ENCODE results near the gene NAALADL2.

NAALADL2 gene

DNA sequence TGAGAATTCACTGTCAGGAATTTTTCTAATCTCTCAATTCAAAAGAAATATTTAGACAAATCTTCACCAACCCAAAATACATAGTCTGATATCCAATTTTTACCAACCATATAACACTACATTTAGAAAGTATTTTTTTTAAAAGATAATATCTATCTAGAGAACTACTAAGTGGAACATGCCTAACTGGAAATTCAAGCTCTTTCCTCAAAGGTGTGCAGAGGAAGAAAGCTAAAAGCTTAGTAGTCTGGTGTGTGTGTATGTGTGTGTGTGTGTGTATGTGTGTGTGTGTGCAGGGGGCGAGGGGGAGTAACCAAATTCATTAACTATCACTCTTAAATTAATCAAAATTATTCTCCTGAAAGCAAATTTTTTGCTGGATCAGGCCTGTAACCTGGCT is 797.3 kb downstream of the NAALADL2 start:
- DNase-seq (ENCODE audit: low read depth in 2 of 2) = no peak

DNA sequence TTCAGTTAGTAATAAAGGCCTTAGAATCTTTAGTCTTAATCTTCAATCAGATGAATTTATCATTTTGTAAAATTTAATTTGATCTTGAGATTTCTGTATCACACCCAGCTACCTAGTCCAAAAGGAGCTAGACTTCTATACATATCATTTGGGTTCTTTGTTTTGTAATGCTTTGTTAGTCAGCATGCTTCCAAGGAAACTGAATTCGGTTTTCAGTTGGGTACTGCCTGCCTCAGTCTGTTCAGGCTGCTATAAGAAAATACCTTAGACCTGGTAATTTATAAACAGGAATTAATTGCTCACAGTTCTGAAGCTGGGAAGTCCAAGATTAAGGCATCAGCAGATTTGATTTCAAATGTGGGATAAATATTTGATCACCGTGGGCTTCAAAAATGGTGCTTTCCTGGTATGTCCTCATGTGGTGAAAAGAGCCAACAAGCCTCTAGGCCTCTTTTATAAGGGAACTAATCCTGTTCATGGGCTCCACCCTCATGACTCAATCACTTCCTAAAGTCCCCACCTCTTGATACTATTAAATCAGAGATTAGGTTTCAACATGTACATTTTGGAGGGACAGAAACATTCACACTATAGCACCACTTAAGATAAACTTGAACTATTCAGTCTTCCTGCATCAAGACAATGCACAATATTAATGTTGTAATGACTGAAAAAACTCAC is 800.7 kb downstream of the NAALADL2 start:
- DNase-seq (ENCODE audit: low read depth in 2 of 2) = no peak

GRCh38 chr3:175662815-175663214 is 803.7 kb downstream of the NAALADL2 start:
- DNase-seq (ENCODE audit: low read depth in 2 of 2) = no peak

- DNase-seq (ENCODE audit: low read depth in 2 of 2) = no peak
Measured at GRCh38 chr3:175664911-175665310, 805.8 kb downstream of the NAALADL2 start.

DNA sequence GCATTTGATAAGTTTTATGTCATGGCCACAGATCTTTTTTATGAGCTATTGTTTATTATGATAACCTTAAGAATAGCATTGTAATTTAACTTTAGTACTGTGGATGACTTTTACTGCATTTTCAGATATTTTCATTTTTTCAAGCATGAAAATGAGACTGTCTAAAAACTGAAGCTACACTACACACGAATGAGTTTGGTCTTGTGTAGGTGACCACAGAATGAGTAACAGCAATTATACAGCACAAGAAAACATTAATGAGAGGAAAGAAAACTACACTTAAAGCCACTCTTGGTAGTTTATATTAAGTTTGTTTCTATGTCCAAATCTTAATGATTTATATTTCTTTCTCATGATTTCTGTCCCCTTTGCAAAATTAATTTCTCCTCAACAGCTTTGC is 809.2 kb downstream of the NAALADL2 start:
- no peak for DNase-seq (ENCODE audit: low read depth in 2 of 2)

DNA sequence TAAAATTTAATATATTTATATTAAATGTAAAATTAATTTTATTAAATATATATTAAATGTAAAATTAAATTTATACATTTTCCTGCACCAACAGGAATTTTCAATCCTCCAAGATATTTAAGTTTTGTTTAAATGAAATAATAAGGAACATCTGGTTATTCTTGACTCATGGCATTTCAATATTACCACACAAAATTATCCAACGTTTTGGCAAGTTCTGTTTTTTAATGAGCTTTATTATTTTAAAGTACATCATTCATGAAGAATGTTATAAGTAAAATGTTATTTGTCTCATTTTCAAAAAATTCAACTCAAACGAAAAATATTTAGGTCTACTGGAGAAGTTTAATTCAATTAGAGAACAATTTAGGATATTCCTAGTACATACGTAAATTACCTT is 811.4 kb downstream of the NAALADL2 start:
- DNase-seq (ENCODE audit: low read depth in 2 of 2) = no peak

DNA sequence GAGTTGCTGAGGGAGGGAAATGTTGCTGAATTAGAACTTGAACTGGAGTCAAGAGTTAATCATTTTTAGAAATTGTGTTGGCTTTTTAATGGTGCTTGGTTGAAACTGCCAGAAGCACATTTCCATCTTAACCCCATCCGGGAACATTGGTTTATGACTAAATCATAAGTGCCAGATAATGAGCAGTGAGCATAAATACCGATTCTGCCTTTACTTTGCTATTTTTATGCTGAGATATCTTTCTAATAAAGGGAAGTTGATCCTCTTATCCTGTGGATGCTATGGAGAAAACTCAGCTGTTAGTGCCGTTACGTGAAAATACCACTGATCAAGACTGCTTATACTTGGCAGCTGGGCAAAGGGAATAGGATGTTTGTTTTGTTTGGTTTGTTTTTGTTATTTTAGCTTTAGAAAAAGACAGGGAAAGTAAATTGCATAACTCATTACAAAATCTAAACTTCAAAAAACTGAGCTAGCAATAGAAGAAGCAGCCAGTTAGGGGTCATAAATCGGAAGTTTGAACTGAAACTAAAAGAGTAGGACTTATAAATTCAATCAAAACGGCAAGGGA is 813.1 kb downstream of the NAALADL2 start:
- no peak for DNase-seq (ENCODE audit: low read depth in 2 of 2)

- no peak for DNase-seq (ENCODE audit: low read depth in 2 of 2)
Measured at GRCh38 chr3:175679568-175679967, 820.4 kb downstream of the NAALADL2 start.

DNA sequence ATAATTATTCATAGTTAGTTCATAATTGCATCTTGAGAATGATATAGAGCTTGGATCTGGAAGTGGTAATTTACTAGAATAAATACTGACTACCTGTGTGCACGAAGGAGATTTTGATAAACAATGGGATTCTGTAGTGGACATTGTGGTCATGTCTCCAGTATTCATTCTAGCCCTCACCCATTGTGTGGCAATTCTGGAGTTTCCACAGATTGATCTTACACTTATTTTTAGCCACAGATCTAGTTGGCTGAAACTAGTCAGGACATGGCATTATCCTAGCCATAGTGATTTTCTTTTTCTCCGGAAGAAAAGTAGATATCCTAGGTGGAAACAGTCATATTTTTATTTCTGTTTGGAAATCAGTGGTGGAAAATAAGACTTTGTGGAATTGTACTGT is 833.1 kb downstream of the NAALADL2 start:
- DNase-seq (ENCODE audit: low read depth in 2 of 2) = no peak

DNA sequence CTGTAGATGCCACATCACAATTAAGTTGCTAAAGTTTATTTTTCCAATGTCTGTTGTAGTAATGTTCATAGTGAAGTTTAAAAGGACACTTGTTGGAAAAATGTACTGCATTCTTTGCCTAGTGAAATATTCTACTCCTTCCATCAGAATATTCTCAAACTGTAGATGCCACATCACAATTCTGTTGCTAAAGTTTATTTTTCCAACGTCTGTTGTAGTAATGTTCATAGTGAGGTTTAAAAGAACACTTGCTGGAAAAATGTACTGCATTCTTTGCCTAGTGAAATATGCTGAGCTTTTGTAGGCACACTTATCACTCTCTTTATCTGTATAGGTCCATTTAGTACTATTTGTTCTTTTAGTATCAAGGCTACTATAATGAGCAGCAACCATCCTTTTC is 836.1 kb downstream of the NAALADL2 start:
- no peak for DNase-seq (ENCODE audit: low read depth in 2 of 2)

DNA sequence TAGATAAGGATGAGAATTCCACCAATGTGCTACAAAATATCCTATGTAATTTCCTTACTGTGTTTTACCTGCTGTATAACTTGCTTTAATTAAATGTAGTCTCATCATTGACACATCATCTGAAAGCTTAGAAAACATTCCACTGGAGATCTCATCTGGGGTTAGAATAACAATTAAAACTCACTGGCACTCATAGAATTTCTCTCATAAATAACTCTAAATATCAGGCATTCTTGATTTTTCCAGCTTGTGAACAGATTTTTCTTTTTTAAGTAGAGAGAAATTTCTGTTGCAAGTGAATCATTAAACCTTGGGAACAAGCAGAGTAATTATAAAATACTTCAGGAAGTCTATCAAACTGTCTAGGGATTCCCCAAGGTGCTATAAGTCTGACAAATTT is 843.8 kb downstream of the NAALADL2 start:
- no peak for DNase-seq (ENCODE audit: low read depth in 2 of 2)

GRCh38 chr3:175704366-175705055 is 845.4 kb downstream of the NAALADL2 start:
- DNase-seq (ENCODE audit: low read depth in 2 of 2) = no peak

DNA sequence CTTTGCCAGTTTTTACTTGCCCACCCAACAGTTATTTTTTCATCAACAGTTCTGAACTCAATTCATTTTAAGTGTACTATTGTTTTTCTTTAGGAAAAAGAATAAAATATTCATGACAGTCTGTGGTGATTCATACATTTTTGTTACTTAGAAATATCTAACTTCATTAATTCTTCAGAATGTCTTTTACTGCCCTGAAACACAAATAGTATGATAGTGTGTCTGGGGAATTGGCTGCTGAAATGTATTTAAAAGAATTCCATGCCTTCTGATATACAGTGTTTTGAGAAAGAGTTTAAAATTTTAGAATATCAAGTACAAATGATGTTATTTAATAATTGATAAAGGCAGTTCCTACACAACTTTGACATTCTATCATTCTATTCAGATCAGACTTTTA is 854.1 kb downstream of the NAALADL2 start:
- DNase-seq (ENCODE audit: low read depth in 2 of 2) = no peak

DNA sequence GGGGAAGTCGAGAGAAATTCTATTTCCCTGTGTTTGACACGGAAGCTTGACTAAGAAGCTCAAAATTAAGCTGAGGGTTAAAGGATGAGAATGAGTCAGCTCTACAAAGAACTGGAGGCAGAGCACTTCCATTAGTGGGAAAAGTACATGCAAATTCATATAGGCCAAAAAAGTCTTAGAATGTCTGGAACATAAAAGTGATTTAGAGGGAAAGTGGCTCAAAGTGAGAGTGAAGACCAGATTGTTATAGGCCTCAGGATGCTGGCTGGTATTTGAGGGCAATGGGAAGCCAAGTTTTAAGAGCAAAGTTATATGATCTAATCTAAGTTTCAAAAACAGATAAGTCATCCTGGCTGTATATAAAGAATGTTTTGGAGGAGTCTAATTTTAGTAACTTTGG is 857.3 kb downstream of the NAALADL2 start:
- no peak for DNase-seq (ENCODE audit: low read depth in 2 of 2)

DNA sequence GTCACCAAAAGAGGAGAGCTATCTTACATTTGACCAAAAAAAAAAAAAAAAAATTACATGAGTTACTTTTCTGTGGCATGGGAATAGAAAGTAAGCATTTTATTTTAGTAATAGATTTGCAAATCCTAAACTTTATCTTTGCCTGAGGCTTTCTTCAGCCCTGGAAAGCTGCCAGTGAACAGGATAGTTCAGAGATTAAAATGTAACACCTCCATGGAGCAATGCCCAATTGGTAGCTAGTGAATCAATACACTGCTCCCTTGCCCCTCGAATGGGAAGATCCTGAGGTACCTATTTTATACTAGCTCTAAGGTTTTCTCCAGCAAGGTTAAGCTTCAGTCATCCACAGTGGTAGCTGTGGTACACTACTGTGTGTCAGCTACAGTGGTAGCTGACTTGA is 867.1 kb downstream of the NAALADL2 start:
- DNase-seq (ENCODE audit: low read depth in 2 of 2) = no peak

DNA sequence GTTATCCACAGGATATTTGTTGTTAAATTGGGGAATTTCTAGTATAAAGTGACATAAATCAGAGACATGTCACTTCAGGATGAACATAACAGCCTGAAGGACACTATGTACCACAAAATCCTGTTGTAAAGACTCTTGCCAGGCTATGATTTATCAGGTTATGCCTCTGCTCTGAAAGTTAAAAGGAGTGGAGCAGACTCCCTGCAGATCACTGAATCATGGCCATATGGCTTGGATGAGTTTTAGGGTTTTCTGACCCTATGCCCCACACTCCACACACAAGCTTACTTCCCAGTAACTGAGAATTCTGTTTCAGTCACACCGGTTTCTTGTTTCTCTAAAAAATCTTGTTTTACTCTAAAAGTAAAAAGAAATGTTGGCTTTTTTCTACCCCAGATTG is 869.4 kb downstream of the NAALADL2 start:
- DNase-seq (ENCODE audit: low read depth in 2 of 2) = no peak

GRCh38 chr3:175729466-175729865 is 870.3 kb downstream of the NAALADL2 start:
- DNase-seq (ENCODE audit: low read depth in 2 of 2) = no peak

DNA sequence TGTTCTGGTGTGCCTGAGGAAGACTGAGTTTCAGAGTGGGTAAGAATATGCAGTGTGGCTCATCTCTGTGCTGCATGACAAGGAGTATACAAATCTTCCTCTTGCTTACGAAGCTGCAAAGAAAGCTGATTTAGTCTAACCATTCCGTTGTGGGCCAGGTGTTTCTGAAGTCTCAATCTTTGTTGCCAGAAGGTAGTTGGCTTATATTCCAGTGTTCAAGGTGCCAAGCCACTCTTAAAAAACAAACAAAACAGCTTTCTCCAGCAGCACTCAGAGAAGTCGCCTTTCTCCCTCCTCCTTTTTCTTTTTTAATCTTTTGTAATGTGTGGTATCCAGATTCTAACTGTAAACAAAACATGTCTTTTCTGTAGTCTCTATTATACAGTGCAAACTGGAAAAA is 872.4 kb downstream of the NAALADL2 start:
- no peak for DNase-seq (ENCODE audit: low read depth in 2 of 2)

- no peak for DNase-seq (ENCODE audit: low read depth in 2 of 2)
Measured at GRCh38 chr3:175732017-175732416, 872.9 kb downstream of the NAALADL2 start.

DNA sequence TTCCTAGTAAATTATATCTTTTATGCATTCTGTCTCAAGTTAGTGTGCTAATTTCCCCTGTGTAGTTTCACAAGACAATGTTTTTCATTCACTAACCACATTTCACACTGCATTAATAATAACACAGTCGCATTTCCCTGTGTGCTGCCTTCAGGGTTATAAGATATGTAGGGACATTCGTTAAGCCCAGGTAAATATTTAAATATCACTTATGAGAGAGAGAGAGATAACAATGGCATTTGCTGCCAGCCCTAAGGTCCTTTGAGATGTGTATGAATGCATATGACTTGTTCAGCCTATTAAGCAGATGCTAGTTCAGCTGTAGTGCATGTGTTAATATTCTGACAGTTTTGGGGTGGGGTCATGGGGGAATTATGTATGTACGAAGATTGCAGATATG is 876.7 kb downstream of the NAALADL2 start:
- DNase-seq (ENCODE audit: low read depth in 2 of 2) = no peak

DNA sequence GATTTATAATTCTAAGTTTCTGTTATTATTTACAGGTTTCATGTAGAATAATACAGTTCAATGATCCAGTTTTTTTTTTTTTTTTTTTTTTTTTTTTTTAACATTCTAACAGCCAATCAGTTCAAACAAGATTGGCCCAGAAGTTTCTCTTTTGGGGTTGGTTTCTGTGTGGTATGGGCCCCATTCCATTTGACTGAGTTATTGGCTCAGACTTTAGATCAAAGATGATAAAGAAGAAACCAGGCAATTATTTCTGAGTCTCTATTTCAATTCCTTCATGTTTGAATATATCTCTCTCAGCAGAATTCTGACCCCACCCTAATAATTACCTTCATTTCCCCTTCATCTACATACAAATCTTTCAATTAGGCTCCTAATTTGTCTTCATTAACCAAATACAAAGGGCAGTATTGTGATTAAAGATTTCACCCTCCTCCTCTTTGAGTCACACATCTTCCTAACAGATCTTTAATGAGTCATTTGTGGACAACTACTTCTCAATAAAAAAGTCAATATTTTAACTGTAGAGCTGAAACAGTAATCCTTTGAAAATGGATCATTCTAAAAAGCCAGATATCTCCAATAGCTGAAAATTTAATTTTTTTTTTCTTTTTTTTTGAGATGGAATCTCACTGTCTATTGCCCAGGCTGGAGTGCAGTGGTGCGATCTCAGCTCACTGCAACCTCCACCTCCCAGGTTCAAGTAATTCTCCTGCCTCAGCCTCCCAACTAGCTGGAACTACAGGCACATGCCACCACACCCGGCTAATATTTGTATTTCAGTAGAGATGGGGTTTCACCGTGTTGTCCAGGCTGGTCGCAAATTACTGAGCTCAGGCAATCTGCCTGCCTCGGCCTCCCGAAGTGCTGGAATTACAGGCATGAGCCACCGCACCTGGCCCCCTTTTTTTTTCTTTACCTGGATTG is 878.8 kb downstream of the NAALADL2 start:
- DNase-seq (ENCODE audit: low read depth in 2 of 2) = no peak

- DNase-seq (ENCODE audit: low read depth in 2 of 2) = no peak
Measured at GRCh38 chr3:175741951-175742350, 882.8 kb downstream of the NAALADL2 start.

Measured in activated CD8-positive, alpha-beta memory T cell treated with anti-CD3 and anti-CD28 coated beads for 4 hours (primary cell).